Endothelial cell of umbilical vein (primary cell): ENCODE measurements around the gene SEPTIN10. TPM values are rescaled to one million over a fixed set of nuclear protein-coding genes. Genes with fewer than 3 reads are reported as not detected.

Source experiments
- BruUV-seq: library from RNA; stranded (reverse); fragments of 400-500 nt; replicated peaks from 2 replicates; lab custom pipeline; 2021; lab: Mats Ljungman, UMichigan
- CTCF ChIA-PET: fragments of 300-600, 350-600 bp; sonication (Branson Sonifier 250); formaldehyde crosslinking; loops from one replicate; lab custom pipeline; 2021; ENCODE audit warnings: antibody characterized with exemption, inconsistent platforms; lab: Charles Lee
- POLR2A ChIA-PET: fragments of 300-600, 350-600 bp; sonication (Branson Sonifier 250); formaldehyde crosslinking; loops from one replicate; lab custom pipeline; 2021; ENCODE audit warnings: antibody characterized with exemption, inconsistent platforms; lab: Charles Lee
- DNase-seq: peaks from one replicate; pipeline ENCODE4 v3.0.0-alpha.2; 2011; ENCODE audit warnings: low read depth, low spot score
- FAIRE-seq: peaks from 2 replicates; lab custom pipeline; 2011; peaks lifted over from hg19 to GRCh38; lab: Jason Lieb, UNC
- H2AFZ ChIP-seq: 2 replicates; pipeline ENCODE4 v1.6.0; 2012; ENCODE audit warnings: low read depth, low read length, control low read depth, inconsistent platforms
- H3K27ac ChIP-seq: 2 replicates; pipeline ENCODE4 v1.5.1; 2011; ENCODE audit warnings: low read depth, mild to moderate bottlenecking, control low read depth, low read length, moderate library complexity; ENCODE audit not compliant: insufficient read depth
- H3K27me3 ChIP-seq, 2 experiments: 2 replicates each; pipeline versions ENCODE4 v1.6.0 to v1.6.1; 2011; ENCODE audit warnings: low read length in 2 of 2, mixed read lengths in 1 of 2; ENCODE audit not compliant: control insufficient read depth in 2 of 2, insufficient read depth in 2 of 2
- H3K36me3 ChIP-seq, 2 experiments: 2 replicates in 1 of 2; 3 replicates in 1 of 2; pipeline ENCODE4 v1.5.1; 2011; ENCODE audit warnings: low read length in 2 of 2, mild to moderate bottlenecking in 1 of 2, moderate library complexity in 1 of 2; ENCODE audit not compliant: control insufficient read depth in 2 of 2, insufficient read depth in 2 of 2; ENCODE audit errors: extremely low read depth in 1 of 2
- H3K4me1 ChIP-seq: 3 replicates; pipeline ENCODE4 v1.5.1; 2011; ENCODE audit warnings: mild to moderate bottlenecking, low read length; ENCODE audit not compliant: control insufficient read depth, insufficient read depth; ENCODE audit errors: extremely low read depth
- H3K4me2 ChIP-seq: 2 replicates; pipeline ENCODE4 v1.6.1; 2011; ENCODE audit warnings: low read length, control low read depth, mixed read lengths; ENCODE audit not compliant: insufficient read depth
- H3K4me3 ChIP-seq, 3 experiments: fragments of 200-600 bp in 1 of 3; sonication (generic), shearing (Covaris generic) in 1 of 3; replicated peaks in 1 of 3; 2 replicates each; pipeline ENCODE4 v1.5.1; 2011 to 2016; ENCODE audit warnings: control low read depth in 3 of 3, low read length in 3 of 3, mild to moderate bottlenecking in 2 of 3, inconsistent platforms in 1 of 3, low read depth in 1 of 3, moderate library complexity in 1 of 3; ENCODE audit not compliant: insufficient read depth in 1 of 3
- H3K79me2 ChIP-seq: 2 replicates; pipeline ENCODE4 v1.6.0; 2012; ENCODE audit warnings: low read length, inconsistent platforms; ENCODE audit not compliant: control insufficient read depth, insufficient read depth
- H3K9ac ChIP-seq: replicated peaks from 2 replicates; pipeline ENCODE3; 2011; ENCODE audit warnings: low read length, control low read depth; ENCODE audit not compliant: insufficient read depth; ENCODE audit errors: extremely low read depth
- H3K9me1 ChIP-seq: replicated peaks from 3 replicates; pipeline ENCODE4 v1.6.0; 2011; ENCODE audit warnings: mild to moderate bottlenecking, low read length; ENCODE audit not compliant: control insufficient read depth, insufficient read depth; ENCODE audit errors: extremely low read depth
- H3K9me3 ChIP-seq: replicated peaks from 2 replicates; pipeline ENCODE4 v1.5.1; 2012; ENCODE audit warnings: low read length, inconsistent platforms; ENCODE audit not compliant: control insufficient read depth, insufficient read depth
- H4K20me1 ChIP-seq: replicated peaks from 2 replicates; pipeline ENCODE3; 2011; ENCODE audit warnings: mild to moderate bottlenecking, low read length; ENCODE audit not compliant: control insufficient read depth, insufficient read depth; ENCODE audit errors: extremely low read depth
- EZH2 ChIP-seq: IDR thresholded peaks from 2 replicates; pipeline ENCODE4 v1.6.1; 2012; ENCODE audit warnings: borderline replicate concordance, low read depth, mild to moderate bottlenecking, moderate library complexity, low read length, inconsistent platforms; ENCODE audit not compliant: severe bottlenecking
- FOS ChIP-seq: IDR thresholded peaks from 2 replicates; pipeline ENCODE4 v1.6.1; 2011; ENCODE audit warnings: mild to moderate bottlenecking, low read length, moderate library complexity, borderline replicate concordance; ENCODE audit not compliant: insufficient read depth
- GATA2 ChIP-seq: IDR thresholded peaks from 2 replicates; pipeline ENCODE4 v1.7.0; 2011; ENCODE audit warnings: low read depth, mild to moderate bottlenecking, moderate library complexity, mixed read lengths, low read length; ENCODE audit not compliant: insufficient read length, insufficient read depth
- JUN ChIP-seq: IDR thresholded peaks from 2 replicates; pipeline ENCODE4 v1.6.1; 2011; ENCODE audit warnings: borderline replicate concordance, low read depth; ENCODE audit not compliant: insufficient read length, insufficient read depth
- MYC ChIP-seq: IDR thresholded peaks from one replicate; pipeline ENCODE4 v1.6.1; 2011; ENCODE audit warnings: mild to moderate bottlenecking, low read depth, low read length
- POLR2A ChIP-seq: IDR thresholded peaks from 2 replicates; pipeline ENCODE4 v1.6.1; 2012; ENCODE audit warnings: low read depth, mild to moderate bottlenecking, control low read depth, low read length
- POLR2AphosphoS5 ChIP-seq: IDR thresholded peaks from 2 replicates; pipeline ENCODE4 v1.6.1; 2012; ENCODE audit warnings: low read depth, mild to moderate bottlenecking, control low read depth, low read length, moderate library complexity; ENCODE audit not compliant: insufficient read depth
- dilution Hi-C: fragments of 300-500 bp; cut with MboI; formaldehyde crosslinking; loops from one replicate; pipeline ENCODE4 v1.15.0; 2019; ENCODE audit warnings: low sequenced_read_pairs; ENCODE audit not compliant: extremely low pct_ligation_motif_present
- intact Hi-C: fragments of 100-400 bp; cut with micrococcal nuclease; formaldehyde crosslinking; loops from one replicate; pipeline ENCODE4 v1.10.0; 2022
- polyA plus RNA-seq, 4 experiments: library from polyadenylated mRNA; depleted of rRNA in 3 of 4; stranded (reverse) in 3 of 4; unstranded in 1 of 4; fragments of >200 nt; gene quantifications; 2 replicates each; pipeline versions ENCODE4 v1.2.1 to v1.2.3, GENCODE V29; 2011 to 2012; ENCODE audit warnings: missing spikeins in 1 of 4
- total RNA-seq: library from RNA; stranded (reverse); gene quantifications from 2 replicates; pipeline ENCODE4 v1.2.3, GENCODE V29; 2021
- TF ChIP-seq, protein P1 (sequence below), 2 donors: IDR thresholded peaks; 1 replicate in 1 of 2; 2 replicates in 1 of 2; pipeline ENCODE4 v1.5.1; 2011; ENCODE audit warnings: low read length in 2 of 2, mild to moderate bottlenecking in 2 of 2, moderate library complexity in 2 of 2, control low read depth in 1 of 2, inconsistent platforms in 1 of 2, low read depth in 1 of 2; ENCODE audit not compliant: insufficient read depth in 1 of 2; ENCODE audit errors: extremely low read depth in 1 of 2
- TF ChIP-seq, protein P2 (sequence below): IDR thresholded peaks from 2 replicates; pipeline ENCODE4 v1.6.1; 2011; ENCODE audit not compliant: insufficient read depth, insufficient read length

Gene SEPTIN10
- total and polyA plus RNA-seq, 2 donors (not counting 3 experiments of a cell fraction or from before 2014, with no cell fraction given) = 26.1 to 121 TPM

DNA sequence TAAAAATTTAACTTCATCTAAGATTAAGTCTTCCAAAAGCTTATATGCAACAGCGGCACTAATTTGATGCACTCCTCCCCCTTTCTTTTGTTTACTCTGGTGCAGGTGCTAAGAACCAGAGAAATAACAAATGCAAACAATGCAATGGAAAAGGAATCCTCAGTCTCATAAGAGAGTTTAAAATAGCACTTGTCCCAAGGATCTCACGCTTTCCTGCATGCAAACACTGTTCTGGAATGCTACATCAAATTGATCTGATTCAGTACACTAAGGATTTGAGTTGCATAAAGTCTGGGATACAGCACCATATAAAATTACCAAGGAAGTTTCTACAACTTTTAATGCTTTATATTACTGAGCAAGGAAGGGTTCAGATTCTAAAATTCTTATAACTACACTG, 50.5 kb downstream of the SEPTIN10 start:
- no peak for FAIRE-seq
- no peak for TF ChIP-seq POLR2AphosphoS5
- no peak for TF ChIP-seq POLR2A
- TF ChIP-seq FOS = no peak
- TF ChIP-seq EZH2 = no peak
- TF ChIP-seq, protein P1, sequence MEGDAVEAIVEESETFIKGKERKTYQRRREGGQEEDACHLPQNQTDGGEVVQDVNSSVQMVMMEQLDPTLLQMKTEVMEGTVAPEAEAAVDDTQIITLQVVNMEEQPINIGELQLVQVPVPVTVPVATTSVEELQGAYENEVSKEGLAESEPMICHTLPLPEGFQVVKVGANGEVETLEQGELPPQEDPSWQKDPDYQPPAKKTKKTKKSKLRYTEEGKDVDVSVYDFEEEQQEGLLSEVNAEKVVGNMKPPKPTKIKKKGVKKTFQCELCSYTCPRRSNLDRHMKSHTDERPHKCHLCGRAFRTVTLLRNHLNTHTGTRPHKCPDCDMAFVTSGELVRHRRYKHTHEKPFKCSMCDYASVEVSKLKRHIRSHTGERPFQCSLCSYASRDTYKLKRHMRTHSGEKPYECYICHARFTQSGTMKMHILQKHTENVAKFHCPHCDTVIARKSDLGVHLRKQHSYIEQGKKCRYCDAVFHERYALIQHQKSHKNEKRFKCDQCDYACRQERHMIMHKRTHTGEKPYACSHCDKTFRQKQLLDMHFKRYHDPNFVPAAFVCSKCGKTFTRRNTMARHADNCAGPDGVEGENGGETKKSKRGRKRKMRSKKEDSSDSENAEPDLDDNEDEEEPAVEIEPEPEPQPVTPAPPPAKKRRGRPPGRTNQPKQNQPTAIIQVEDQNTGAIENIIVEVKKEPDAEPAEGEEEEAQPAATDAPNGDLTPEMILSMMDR (IDR thresholded peaks at IDR 0.05; ENCODE audit: extremely low read depth in 1 of 2, insufficient read depth in 1 of 2, low read depth in 1 of 2, low read length in 2 of 2) = no peak
- no peak for TF ChIP-seq JUN
- no peak for TF ChIP-seq MYC
- TF ChIP-seq GATA2 = no peak
- TF ChIP-seq, protein P2, sequence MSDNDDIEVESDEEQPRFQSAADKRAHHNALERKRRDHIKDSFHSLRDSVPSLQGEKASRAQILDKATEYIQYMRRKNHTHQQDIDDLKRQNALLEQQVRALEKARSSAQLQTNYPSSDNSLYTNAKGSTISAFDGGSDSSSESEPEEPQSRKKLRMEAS = no peak
- no peaks in the 10 kb centered on the region for H3K27me3 ChIP-seq
- H3K4me3 ChIP-seq = no peak overlapping the region
- H3K79me2 ChIP-seq = no peaks in the 10 kb centered on the region
- intact Hi-C loops (no loop called here), dilution Hi-C loops (no loop called here)
- H3K27ac ChIP-seq = no peak overlapping the region
- no peaks in the 10 kb centered on the region for H3K9me1 ChIP-seq
- peaks cover 2 to 13% of the 10 kb centered on the region in 2 experiments for H3K36me3 ChIP-seq
- no peak overlapping the region for H3K4me2 ChIP-seq
- no peak overlapping the region for H3K9ac ChIP-seq
- CTCF ChIA-PET = no interaction called here
- H4K20me1 ChIP-seq = no peaks in the 10 kb centered on the region
- no TSS peak for BruUV-seq
- peaks cover 40% of the 10 kb centered on the region for H3K4me1 ChIP-seq
- POLR2A ChIA-PET = no interaction called here
- DNase-seq = no peak
- H2AFZ ChIP-seq = no peak overlapping the region
- no peaks in the 10 kb centered on the region for H3K9me3 ChIP-seq
